Measurements from ENCODE around the gene KXD1.

Gene KXD1

GRCh38 chr19:18618236-18618635 lies 60.6 kb downstream of the KXD1 start:
- DNase-seq, result no peak

Data from DMS53 (cell line).